Astrocyte (in vitro differentiated cells and primary cell): Measurements from ENCODE around the gene SGK1.

ENCODE experiments used
- EZH2 ChIP-seq: IDR thresholded peaks from 2 replicates; pipeline ENCODE4 v1.6.1; 2012; ENCODE audit warnings: mild to moderate bottlenecking, low read length, inconsistent platforms; ENCODE audit not compliant: insufficient read depth
- TF ChIP-seq, protein P1 (sequence below): IDR thresholded peaks from 2 replicates; pipeline ENCODE4 v1.5.1; 2011; ENCODE audit warnings: low read depth, mild to moderate bottlenecking, inconsistent platforms, low read length, moderate library complexity; ENCODE audit not compliant: insufficient read depth

DNA sequence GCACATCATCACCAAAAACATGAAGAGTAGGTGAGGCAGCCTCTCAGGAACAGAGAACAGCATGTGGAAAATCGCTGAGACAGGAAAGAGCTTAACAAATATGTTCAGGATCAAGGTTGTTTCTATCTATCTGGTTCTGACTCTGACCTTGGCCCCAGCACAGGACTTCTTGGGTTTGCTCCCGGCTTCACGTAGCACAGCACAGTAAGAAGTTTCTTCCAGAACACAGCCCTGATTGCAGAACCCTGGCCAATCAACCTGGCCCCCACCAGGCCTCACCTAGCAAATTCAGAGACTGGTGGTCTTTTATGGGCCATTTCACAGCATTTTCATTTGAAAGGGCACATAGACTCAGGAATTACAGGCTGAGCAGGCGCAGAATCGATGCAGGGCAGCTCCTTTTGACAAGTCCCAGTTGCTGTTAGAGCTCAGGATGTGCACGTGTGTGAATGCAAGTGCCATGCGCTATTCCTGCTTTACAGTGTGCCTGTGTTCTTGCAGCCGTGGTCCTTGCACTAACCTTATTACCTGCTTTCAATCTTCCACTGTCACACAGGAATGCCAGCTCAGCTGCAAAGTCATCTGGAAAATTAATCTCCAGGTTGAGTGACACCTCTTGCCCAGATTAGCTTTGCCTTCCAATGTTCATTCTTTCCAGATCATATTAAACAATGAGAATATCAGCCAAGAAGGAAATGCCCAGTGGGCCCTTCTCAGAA, 165.0 kb downstream of the SGK1 start:
- TF ChIP-seq, protein P1, sequence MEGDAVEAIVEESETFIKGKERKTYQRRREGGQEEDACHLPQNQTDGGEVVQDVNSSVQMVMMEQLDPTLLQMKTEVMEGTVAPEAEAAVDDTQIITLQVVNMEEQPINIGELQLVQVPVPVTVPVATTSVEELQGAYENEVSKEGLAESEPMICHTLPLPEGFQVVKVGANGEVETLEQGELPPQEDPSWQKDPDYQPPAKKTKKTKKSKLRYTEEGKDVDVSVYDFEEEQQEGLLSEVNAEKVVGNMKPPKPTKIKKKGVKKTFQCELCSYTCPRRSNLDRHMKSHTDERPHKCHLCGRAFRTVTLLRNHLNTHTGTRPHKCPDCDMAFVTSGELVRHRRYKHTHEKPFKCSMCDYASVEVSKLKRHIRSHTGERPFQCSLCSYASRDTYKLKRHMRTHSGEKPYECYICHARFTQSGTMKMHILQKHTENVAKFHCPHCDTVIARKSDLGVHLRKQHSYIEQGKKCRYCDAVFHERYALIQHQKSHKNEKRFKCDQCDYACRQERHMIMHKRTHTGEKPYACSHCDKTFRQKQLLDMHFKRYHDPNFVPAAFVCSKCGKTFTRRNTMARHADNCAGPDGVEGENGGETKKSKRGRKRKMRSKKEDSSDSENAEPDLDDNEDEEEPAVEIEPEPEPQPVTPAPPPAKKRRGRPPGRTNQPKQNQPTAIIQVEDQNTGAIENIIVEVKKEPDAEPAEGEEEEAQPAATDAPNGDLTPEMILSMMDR: no peak
- TF ChIP-seq EZH2: no peak
